H9 (cell line): ENCODE data around the gene MAZ. TPM values are rescaled to one million over a fixed set of nuclear protein-coding genes. Genes with fewer than 3 reads are reported as not detected.

Experiments
- DNase-seq: peaks from one replicate; pipeline ENCODE4 v3.0.0-alpha.2; 2017
- H2AFZ ChIP-seq: one replicate; pipeline ENCODE4 v1.6.1; 2013; ENCODE audit warnings: mild to moderate bottlenecking, low read length, control low read depth, moderate library complexity
- H2AK5ac ChIP-seq: 2 replicates; pipeline ENCODE4 v1.6.1; 2013; ENCODE audit warnings: low read length, control low read depth, mixed read lengths; ENCODE audit not compliant: insufficient read length
- H2BK120ac ChIP-seq: one replicate; pipeline ENCODE4 v1.6.1; 2013; ENCODE audit warnings: low read depth, mild to moderate bottlenecking, low read length, control low read depth, inconsistent platforms; ENCODE audit not compliant: poor library complexity, severe bottlenecking
- H2BK12ac ChIP-seq: 2 replicates; pipeline ENCODE4 v1.6.1; 2013; ENCODE audit warnings: low read length, control low read depth, mixed read lengths, low read depth; ENCODE audit not compliant: insufficient read length
- H2BK15ac ChIP-seq: 2 replicates; pipeline ENCODE4 v1.6.1; 2013; ENCODE audit warnings: low read depth, low read length, control low read depth
- H2BK20ac ChIP-seq: one replicate; pipeline ENCODE4 v1.6.1; 2013; ENCODE audit warnings: low read depth, mild to moderate bottlenecking, low read length, control low read depth, inconsistent platforms; ENCODE audit not compliant: poor library complexity, severe bottlenecking
- H2BK5ac ChIP-seq: 2 replicates; pipeline ENCODE4 v1.6.1; 2013; ENCODE audit warnings: low read length, control low read depth, mixed read lengths; ENCODE audit not compliant: insufficient read length
- H3K14ac ChIP-seq: 2 replicates; pipeline ENCODE4 v1.6.1; 2013; ENCODE audit warnings: low read length, control low read depth; ENCODE audit not compliant: insufficient read depth
- H3K18ac ChIP-seq: 2 replicates; pipeline ENCODE4 v1.6.1; 2013; ENCODE audit warnings: low read depth, mild to moderate bottlenecking, mixed read lengths, low read length, control low read depth; ENCODE audit not compliant: insufficient read length
- H3K23ac ChIP-seq: 2 replicates; pipeline ENCODE4 v1.6.1; 2013; ENCODE audit warnings: low read length, control low read depth, mixed read lengths, low read depth; ENCODE audit not compliant: insufficient read length
- H3K23me2 ChIP-seq: 2 replicates; pipeline ENCODE4 v1.6.1; 2013; ENCODE audit warnings: low read depth, mild to moderate bottlenecking, mixed read lengths, low read length, control low read depth; ENCODE audit not compliant: insufficient read length, poor library complexity, severe bottlenecking
- H3K27ac ChIP-seq: 2 replicates; pipeline ENCODE4 v1.5.1; 2013; ENCODE audit warnings: low read length, control low read depth, mixed read lengths, low read depth; ENCODE audit not compliant: insufficient read length
- H3K27me3 ChIP-seq: 2 replicates; pipeline ENCODE4 v1.6.1; 2013; ENCODE audit warnings: low read length, control low read depth, inconsistent platforms; ENCODE audit not compliant: insufficient read depth
- H3K4ac ChIP-seq: 2 replicates; pipeline ENCODE4 v1.6.1; 2013; ENCODE audit warnings: low read depth, mild to moderate bottlenecking, control low read depth, inconsistent platforms, low read length, moderate library complexity
- H3K4me1 ChIP-seq: 2 replicates; pipeline ENCODE4 v1.6.1; 2013; ENCODE audit warnings: low read length, control low read depth, inconsistent platforms; ENCODE audit not compliant: insufficient read depth
- H3K4me2 ChIP-seq: 2 replicates; pipeline ENCODE4 v1.6.1; 2013; ENCODE audit warnings: low read length, control low read depth, mixed read lengths; ENCODE audit not compliant: insufficient read length, insufficient read depth
- H3K56ac ChIP-seq: 2 replicates; pipeline ENCODE4 v1.6.1; 2013; ENCODE audit warnings: low read depth, mild to moderate bottlenecking, mixed read lengths, low read length, control low read depth; ENCODE audit not compliant: insufficient read length
- H3K79me1 ChIP-seq: 2 replicates; pipeline ENCODE4 v1.6.1; 2013; ENCODE audit warnings: low read depth, mild to moderate bottlenecking, moderate library complexity, low read length, control low read depth, inconsistent platforms; ENCODE audit not compliant: insufficient read depth, poor library complexity, severe bottlenecking
- H3K79me2 ChIP-seq: 2 replicates; pipeline ENCODE4 v1.6.1; 2013; ENCODE audit warnings: low read length, control low read depth, inconsistent platforms; ENCODE audit not compliant: insufficient read depth
- H3K9ac ChIP-seq: 2 replicates; pipeline ENCODE4 v1.6.1; 2013; ENCODE audit warnings: low read length, control low read depth, mixed read lengths; ENCODE audit not compliant: insufficient read length; ENCODE audit errors: extremely low read depth
- H3K9me3 ChIP-seq: one replicate; pipeline ENCODE4 v1.6.1; 2013; ENCODE audit warnings: low read depth, low read length, inconsistent platforms; ENCODE audit not compliant: control insufficient read depth
- H3T11ph ChIP-seq: one replicate; pipeline ENCODE4 v1.6.1; 2013; ENCODE audit warnings: mild to moderate bottlenecking, low read length, control low read depth, inconsistent platforms
- H4K20me1 ChIP-seq: one replicate; pipeline ENCODE4 v1.6.1; 2013; ENCODE audit not compliant: control insufficient read depth, insufficient read length, insufficient read depth
- H4K5ac ChIP-seq: 2 replicates; pipeline ENCODE4 v1.6.1; 2013; ENCODE audit warnings: low read depth, mild to moderate bottlenecking, mixed read lengths, low read length, control low read depth; ENCODE audit not compliant: insufficient read length
- H4K8ac ChIP-seq: replicated peaks from 2 replicates; pipeline ENCODE4 v1.6.1; 2013; ENCODE audit warnings: low read length, control low read depth, mixed read lengths, low read depth; ENCODE audit not compliant: insufficient read length
- H4K91ac ChIP-seq: 2 replicates; pipeline ENCODE4 v1.6.1; 2013; ENCODE audit warnings: low read depth, mild to moderate bottlenecking, moderate library complexity, mixed read lengths, low read length, control low read depth; ENCODE audit not compliant: insufficient read length
- H3K27ac Mint-ChIP-seq, 3 experiments: 2 replicates in 2 of 3; 3 replicates in 1 of 3; pipeline ENCODE4 v1.8.0; 2020 to 2021; ENCODE audit warnings: mixed read lengths in 3 of 3, mild to moderate bottlenecking in 1 of 3, moderate library complexity in 1 of 3
- H3K27me3 Mint-ChIP-seq: 2 replicates; pipeline ENCODE4 v1.8.0; 2021; ENCODE audit warnings: low read depth, mild to moderate bottlenecking, moderate library complexity, mixed read lengths
- H3K36me3 Mint-ChIP-seq, 3 experiments: 2 replicates in 2 of 3; 3 replicates in 1 of 3; pipeline ENCODE4 v1.8.0; 2020 to 2021; ENCODE audit warnings: low read depth in 3 of 3, mixed read lengths in 3 of 3; ENCODE audit not compliant: insufficient read depth in 1 of 3
- H3K4me1 Mint-ChIP-seq, 2 experiments: 2 replicates each; pipeline ENCODE4 v1.8.0; 2020; ENCODE audit warnings: mixed read lengths in 2 of 2
- H3K4me3 Mint-ChIP-seq, 2 experiments: 2 replicates in 1 of 2; 3 replicates in 1 of 2; pipeline ENCODE4 v1.8.0; 2020 to 2021; ENCODE audit warnings: mild to moderate bottlenecking in 2 of 2, mixed read lengths in 2 of 2, moderate library complexity in 1 of 2
- H3K9me3 Mint-ChIP-seq, 2 experiments: 2 replicates in 1 of 2; 3 replicates in 1 of 2; pipeline ENCODE4 v1.8.0; 2020; ENCODE audit warnings: mild to moderate bottlenecking in 2 of 2, mixed read lengths in 2 of 2, moderate library complexity in 1 of 2
- WGBS: extraction: QIAGEN DNeasy Blood & Tissue Kit; methylation state at CpG from one replicate; pipeline ENCODE4 v1.1.7; 2013; ENCODE audit warnings: missing lambda C conversion rate, low lambda C conversion rate, mixed read lengths; ENCODE audit not compliant: insufficient read length; ENCODE audit errors: extremely low coverage; 5-methylcytosine and 5-hydroxymethylcytosine counted together
- total RNA-seq: library from RNA; stranded (reverse); gene quantifications from 2 replicates; pipeline ENCODE4 v1.2.1, GENCODE V29; 2021
- TF ChIP-seq, protein P1 (sequence below): fragments of 200-600 bp; sonication (generic); conservative IDR thresholded peaks from 3 replicates; pipeline ENCODE4 v1.8.0; 2021; ENCODE audit warnings: antibody characterized with exemption, mild to moderate bottlenecking

The MAZ gene
- total RNA-seq, 1 experiment from 2014 or later, result 412 TPM

DNA sequence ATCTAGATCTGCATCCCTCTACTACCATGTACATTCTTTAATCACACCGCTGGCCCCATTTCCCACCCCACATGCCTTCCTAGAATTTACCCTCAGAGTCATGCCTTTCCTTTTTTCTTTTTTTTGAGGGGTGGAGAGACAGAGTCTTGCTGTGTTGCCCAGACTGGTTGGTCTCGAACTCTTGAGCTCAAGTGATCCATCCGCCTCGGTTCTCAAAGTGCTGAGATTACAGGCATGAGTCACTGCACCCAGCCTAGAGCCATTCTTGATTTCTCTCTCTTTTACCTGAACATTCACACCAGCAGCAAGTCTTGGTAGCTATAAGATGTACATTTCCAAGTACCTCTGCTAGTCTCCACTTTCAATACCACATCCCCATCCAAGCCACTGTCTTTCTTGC lies 11.8 kb downstream of the MAZ start:
- H3K4me2 ChIP-seq, result no peak overlapping the region
- no CpG with 5 or more reads among the region's 4 CpGs for WGBS
- no peak overlapping the region for H4K8ac ChIP-seq
- TF ChIP-seq, protein P1, sequence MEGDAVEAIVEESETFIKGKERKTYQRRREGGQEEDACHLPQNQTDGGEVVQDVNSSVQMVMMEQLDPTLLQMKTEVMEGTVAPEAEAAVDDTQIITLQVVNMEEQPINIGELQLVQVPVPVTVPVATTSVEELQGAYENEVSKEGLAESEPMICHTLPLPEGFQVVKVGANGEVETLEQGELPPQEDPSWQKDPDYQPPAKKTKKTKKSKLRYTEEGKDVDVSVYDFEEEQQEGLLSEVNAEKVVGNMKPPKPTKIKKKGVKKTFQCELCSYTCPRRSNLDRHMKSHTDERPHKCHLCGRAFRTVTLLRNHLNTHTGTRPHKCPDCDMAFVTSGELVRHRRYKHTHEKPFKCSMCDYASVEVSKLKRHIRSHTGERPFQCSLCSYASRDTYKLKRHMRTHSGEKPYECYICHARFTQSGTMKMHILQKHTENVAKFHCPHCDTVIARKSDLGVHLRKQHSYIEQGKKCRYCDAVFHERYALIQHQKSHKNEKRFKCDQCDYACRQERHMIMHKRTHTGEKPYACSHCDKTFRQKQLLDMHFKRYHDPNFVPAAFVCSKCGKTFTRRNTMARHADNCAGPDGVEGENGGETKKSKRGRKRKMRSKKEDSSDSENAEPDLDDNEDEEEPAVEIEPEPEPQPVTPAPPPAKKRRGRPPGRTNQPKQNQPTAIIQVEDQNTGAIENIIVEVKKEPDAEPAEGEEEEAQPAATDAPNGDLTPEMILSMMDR, result no peak
- H2BK12ac ChIP-seq, result no peak overlapping the region
- Mint-ChIP-seq H3K9me3 (no peaks in the 10 kb centered on the region; a peak in 1 of 5 replicates), H3K4me1 (peaks cover 47 to 59% of the 10 kb centered on the region in 2 experiments), H3K4me3 (peak overlapping the region; percentile 53 to 68), H3K36me3 (peaks cover 24 to 38% (median 35%) of the 10 kb centered on the region in 3 experiments), H3K27me3 (no peaks in the 10 kb centered on the region; the same call in 1 of the 2 replicates), H3K27ac (peak overlapping the region in 2 of 3 experiments; percentile 58 to 62; a peak in 3 of 7 replicates)
- H2BK15ac ChIP-seq, result no peak overlapping the region
- no peak overlapping the region for H4K5ac ChIP-seq
- no peaks in the 10 kb centered on the region; the same call in 1 of the 2 replicates for H3K79me2 ChIP-seq
- H3K27ac ChIP-seq, result no peak overlapping the region
- DNase-seq, result no peak
- no peaks in the 10 kb centered on the region for H3K79me1 ChIP-seq
- H2AFZ ChIP-seq, result no peak overlapping the region
- H3T11ph ChIP-seq, result no peak overlapping the region
- no peak overlapping the region for H2BK120ac ChIP-seq
- H3K9me3 ChIP-seq, result no peaks in the 10 kb centered on the region
- no peak overlapping the region for H2AK5ac ChIP-seq
- H4K91ac ChIP-seq, result no peak overlapping the region
- H3K4me1 ChIP-seq, result peaks cover 6% of the 10 kb centered on the region; the same call in 1 of the 2 replicates
- H3K4ac ChIP-seq, result no peak overlapping the region
- no peaks in the 10 kb centered on the region for H4K20me1 ChIP-seq
- H3K9ac ChIP-seq, result peak overlapping the region; percentile 2
- H3K23me2 ChIP-seq, result peaks cover 17% of the 10 kb centered on the region
- no peak overlapping the region for H3K18ac ChIP-seq
- no peaks in the 10 kb centered on the region for H3K27me3 ChIP-seq
- no peak overlapping the region for H3K23ac ChIP-seq
- no peak overlapping the region for H2BK5ac ChIP-seq
- no peak overlapping the region for H3K56ac ChIP-seq
- no peak overlapping the region for H2BK20ac ChIP-seq
- no peak overlapping the region for H3K14ac ChIP-seq
